ENCODE results near the gene MYLIP.

The MYLIP gene

DNA sequence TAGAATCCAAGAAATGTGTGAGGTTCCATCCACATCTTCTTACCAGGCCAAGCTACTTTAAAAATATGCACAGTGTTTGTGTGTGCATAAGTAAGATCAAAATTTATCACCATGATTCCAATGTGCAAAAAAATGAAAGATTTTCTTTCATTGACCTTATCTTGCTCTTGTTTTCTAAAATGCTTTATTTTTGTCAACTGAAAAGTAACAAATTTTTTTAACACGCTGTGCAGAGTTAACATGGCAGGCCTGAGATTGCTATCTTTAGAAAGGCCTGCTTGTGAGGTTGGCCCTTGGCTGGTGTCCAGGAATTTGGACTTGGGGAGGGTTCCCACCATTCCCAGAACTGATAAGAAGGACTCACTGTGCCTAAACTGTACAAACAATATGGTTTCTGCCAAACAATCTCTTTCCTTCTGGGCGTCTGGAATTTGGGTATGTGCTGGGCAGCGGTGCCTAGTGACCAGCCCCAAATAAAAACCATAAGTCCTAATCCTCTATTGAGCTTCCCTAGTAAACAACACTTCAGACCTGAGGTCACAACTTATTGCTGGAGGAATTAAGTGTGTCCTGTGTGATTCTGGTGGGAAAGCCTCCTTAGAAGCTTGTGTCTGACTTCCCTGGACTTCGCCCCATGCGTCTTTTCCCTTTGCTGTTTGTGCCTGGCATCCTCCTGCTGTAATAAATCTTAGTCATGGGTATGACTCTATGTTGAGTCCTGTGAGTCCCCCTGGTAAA is 19.8 kb upstream of the MYLIP start:
- DNase-seq = no peak

DNA sequence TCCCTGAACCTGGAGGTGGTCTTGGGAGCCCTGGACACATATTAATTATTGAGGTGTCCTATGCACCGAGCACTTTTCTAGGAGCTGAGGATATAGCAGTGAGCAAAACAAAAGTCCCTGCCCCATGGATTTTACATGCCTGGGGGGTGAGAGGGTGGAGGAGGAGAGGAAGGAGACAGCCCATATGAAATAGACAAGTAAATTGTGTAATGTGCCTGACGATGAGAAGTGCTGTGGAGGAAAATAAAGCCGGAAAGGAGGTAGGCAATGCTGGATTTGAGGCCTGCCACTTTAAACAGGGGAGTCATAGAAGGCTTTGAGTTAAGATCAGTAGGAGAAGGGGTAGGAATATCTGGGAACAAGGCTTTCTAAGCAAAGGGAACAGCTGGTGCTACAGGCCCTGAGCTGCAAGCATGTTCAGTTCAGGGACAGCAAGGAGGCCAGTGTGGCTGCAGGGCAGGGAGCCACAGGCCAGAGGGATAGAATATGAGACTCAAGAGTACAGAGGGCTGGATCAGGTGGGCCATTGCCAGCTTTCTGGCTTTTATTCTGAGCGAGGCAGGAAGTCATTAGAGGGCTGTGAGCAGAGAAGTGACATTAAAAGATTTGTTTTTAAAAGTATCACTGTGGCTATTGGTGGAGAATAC is 19.1 kb upstream of the MYLIP start:
- DNase-seq = no peak

DNA sequence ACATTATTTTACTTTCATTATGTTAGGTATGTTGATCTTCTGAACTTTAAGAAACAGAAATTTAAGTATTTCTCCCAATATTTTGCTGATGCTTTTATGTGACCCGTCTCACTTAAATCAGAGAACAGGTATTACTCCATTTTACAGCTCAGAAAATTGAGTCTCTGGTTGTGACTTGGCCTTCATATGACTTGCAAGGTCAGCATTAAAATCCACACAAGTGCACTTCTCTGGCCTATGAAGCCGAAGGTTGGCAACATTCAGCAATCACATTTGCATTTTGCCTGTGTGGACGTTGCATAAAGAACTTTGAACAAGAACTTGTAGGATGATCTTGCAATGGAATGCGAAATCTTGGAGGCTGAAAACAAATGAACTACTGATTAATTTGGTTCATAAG is 10.1 kb upstream of the MYLIP start:
- no peak for DNase-seq

DNA sequence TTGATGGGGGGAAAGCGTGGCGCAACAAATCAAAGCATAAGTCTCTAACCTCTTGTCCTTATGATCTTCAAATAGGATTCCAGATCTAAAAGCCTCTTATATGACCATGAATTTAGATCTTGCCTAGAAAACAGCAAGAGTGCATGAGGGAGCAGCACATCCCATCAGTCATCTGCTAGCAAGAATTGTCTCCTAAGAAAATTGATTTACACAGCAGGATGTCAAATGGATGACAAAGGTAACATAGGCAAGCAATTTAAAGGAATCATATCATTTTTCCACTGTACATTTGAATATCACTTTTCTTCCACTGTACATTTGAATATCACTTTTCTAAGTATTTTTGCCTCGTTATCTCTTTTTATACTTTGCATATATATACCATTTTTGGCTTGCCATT is 7.5 kb upstream of the MYLIP start:
- no peak for DNase-seq

DNA sequence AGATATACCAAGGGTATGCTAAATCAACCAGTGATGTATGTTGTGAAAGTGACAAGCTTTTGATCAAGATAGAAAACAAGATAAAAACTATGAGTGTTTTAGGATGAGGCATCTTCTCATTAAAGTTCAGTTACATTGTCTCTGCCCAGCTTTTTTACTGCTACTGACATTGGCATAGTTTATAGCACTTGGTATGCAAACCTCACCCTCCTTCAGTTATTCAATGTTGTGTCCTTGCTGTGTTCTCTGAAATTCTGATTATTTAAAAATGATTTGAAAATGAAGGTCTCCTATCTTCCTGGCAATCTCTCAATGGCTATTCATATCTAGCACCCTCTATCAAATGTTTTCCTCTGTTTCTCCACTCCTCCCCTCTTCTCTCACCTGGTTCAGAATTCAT is 6.7 kb upstream of the MYLIP start:
- DNase-seq = no peak

DNA sequence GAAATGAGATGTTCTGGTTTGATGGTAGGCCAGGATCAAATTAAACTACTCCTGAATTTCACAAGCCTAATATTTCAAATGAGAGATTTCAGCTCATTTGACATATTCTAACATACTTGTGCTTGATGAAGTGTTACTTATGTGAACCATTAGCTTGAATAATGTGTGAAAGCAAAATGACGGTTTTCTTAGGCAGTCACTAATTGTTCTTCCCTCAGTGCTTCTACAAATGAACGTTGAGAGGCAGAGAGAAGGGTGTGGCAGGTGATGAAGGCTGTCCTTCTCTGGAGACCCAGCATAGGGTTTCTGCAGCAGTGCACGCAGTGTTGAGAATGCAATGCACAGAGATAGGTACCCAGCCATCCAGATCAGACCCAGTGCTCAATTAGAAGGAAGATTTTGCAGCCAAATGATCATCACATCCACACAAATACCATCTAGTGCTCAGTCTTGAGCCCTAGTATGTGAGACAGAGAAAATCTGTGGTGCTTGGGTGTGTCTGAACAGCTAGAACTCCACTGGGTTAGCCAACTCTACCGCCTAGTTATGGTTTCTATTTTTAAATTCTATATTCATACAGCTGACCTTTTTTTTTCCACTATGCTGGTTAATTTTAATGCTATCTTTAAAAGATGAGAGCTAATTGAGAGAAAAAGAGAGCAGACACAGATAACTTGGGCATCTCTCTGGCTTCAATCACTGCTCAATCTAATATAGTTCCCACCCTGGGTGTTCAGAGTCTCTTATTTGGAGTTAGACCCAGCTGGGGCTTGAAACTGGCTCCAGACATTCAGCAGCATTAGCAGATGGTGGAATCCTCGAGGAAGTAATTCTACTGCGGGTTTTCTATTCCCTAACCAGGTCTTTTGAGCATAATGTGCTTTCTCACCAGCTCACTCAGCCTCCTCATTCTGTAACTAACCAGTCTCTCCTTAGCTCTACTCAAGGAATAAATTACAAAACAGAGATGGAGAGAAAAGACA is 4.4 kb upstream of the MYLIP start:
- no peak for DNase-seq

DNA sequence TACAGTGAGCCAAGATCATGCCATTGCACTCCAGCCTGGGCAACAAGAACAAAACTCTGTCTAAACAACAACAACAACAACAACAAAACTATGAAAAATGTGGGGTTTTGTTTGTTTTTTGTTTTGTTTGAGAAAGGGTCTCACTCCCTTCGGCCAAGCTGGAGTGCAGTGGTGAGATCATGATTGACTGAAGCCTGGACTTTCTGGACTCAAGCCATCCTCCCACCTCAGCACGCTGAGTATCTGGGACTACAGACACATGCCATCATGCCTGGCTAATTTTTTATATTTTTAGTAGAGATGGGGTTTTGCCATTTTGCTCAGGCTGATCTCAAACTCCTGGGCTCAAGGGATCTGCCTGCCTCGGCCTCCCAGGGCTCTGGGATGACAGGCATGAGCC is 2.8 kb upstream of the MYLIP start:
- no peak for DNase-seq

DNA sequence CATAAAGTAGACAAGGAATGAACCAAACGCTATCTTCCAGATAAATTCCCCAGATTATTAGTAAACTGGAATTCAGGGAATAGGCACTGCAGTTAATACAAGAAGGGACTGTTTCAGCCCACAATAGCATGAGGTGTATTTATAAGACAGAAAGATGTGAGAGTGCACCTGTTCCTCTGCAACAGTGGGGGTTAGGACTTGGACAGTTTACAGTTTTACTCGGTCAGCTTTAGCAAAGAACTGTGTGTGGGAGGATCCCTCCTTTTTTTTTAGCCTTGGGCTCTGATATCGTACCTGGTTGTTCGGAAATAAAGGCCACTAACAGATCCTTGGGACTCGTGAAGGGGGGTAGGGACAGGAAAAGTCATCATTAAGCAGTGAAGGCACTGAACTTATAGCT is 2.0 kb upstream of the MYLIP start:
- no peak for DNase-seq

DNA sequence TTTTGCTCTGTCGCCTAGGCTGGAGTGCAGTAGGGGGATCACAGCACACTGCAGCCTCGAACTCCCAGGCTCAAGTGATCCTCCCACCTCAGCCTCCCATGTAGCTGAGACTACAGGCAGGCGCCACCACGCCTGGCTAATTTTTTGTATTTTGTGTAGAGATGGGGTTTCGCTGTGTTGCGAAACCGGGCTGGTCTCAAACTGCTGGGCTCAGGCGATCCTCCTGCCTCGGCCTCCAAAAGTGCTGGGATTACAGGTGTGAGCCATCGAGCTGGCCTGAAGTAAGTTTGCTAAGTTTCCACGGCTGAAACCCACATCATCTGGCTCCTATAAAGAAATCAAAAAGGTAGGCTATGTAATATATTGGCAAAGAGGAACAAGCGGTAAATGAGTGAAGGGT is 1.4 kb upstream of the MYLIP start:
- DNase-seq = no peak

DNA sequence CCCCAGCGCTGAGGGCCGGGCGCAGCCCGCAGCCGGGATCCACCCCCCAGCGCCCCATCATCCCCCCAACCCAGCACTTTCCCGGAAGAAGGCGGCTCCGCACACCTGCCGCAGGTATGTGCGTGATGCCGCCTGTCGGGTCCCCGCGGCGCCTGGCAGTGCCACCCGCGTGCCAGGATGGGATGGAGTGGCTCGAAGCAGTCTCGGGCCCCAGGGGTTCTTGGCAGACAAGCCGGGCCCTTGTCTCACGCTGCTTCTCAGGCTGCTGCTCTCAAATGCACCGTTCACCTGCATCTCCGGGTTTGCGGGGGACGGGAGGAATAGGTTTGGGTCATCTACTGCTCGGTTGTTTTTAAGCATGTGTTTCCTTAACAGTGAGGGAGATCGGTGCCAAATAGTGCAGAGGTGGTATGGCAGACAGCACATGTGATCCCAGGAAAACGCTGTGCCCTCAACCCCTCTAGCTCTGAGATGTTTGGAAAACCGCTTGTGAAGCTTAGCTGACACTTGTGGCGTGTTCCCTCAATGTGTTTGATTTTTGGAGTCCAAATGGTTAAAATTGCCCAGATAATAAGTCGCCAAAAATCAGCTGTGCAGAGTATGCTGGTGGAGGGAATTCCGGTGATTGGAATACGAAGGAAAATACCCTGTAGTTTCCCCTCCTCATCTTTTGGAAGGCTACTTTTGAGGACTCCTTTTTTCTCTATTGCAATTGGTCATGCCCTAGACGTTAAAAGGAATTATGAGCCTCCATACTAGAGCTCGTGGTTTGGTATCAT is 926 bp downstream of the MYLIP start:
- DNase-seq = peak; percentile 22

DNA sequence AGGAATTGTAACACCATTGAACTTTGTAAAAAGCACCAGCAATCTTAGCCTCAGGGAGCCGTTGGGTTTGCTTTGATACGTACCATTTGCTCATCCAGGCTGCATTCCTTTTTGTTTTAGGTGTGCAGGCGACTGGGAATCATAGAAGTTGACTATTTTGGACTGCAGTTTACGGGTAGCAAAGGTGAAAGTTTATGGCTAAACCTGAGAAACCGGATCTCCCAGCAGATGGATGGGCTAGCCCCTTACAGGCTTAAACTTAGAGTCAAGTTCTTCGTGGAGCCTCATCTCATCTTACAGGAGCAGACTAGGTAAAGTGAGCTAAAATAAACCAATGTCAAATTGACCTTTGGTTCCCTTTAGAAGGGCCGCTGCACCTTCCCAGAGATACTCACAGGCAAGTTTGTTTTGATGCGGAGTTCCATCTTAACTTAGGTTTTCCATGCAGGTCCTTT is 1.6 kb downstream of the MYLIP start:
- DNase-seq = peak; percentile 18

DNA sequence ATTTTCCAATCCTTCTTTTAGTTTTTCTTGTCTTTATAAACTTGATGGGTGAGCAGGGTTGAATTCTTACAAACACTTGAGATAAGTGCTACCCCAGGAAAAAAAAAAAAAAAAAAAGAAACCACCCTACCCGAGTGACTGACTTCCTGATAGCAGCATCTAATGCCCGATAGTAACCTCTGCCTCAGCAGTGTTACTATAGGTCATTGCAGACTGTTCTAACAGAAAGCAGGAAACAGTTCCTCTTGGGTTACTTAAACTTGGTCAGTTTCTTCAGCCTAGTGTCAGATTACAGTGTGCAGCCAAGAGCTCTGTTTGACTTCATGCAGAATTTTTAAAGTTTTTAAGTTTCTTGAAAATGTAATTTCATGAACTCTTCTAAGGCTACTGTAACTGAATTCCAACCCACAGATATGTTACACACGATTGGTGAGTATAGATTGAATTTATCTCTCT is 2.1 kb downstream of the MYLIP start:
- peak; percentile 76 for DNase-seq

DNA sequence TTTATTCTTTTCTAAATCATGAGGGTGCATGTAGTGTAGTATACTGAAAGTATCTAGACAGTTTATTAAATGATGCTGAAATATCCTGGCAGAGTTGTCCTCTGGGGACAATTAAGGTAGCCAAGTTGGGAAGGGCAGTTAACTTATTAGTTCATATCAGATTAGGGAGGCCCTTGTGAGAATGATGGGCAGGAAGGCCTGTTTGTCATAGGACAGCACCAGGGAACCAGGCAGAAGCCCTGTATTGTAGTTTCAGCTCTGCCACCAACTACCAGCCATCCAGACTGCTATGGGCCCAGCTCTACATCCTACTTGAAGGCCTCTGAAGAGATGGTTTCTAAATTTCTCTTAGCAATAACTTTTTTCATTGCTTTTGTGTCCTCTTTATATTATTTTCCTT is 4.0 kb downstream of the MYLIP start:
- DNase-seq = no peak

DNA sequence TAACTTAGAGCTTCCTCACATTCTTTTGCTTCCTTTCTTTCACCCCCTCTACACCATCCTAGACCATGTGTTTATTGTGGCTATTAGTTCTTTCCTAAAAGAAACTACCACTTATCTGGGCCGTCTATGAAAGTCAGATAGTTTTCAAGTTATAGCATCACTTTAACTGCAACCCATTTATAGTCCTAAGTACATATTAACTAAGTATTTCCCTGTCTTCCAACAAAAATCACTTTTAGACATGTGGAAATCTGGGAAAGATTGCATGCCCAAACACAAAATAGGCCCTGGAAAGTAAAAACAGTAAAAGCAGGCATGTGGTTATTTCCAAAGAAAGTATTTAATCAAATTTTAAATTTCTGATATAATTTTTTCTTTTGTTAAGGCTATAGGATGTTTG is 5.5 kb downstream of the MYLIP start:
- no peak for DNase-seq

DNA sequence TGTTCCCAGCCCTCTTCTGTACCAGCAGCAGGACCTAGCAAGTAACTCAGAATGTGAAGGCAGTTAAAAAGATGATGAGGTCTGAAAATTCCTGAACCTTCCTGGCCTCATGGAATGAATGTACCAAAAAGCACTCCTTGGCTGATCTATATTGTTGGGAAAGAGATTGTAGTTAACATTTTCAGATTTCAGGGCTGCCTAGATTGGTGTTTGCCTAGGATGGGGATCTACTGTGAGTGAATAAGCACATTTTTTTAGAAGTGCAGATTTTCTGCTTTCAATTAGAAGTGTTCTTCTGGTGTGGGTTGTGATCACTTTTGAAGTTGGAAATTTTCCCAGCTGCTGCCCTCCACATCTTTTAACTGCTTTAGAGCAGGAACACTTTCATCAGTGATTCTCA is 6.2 kb downstream of the MYLIP start:
- no peak for DNase-seq

DNA sequence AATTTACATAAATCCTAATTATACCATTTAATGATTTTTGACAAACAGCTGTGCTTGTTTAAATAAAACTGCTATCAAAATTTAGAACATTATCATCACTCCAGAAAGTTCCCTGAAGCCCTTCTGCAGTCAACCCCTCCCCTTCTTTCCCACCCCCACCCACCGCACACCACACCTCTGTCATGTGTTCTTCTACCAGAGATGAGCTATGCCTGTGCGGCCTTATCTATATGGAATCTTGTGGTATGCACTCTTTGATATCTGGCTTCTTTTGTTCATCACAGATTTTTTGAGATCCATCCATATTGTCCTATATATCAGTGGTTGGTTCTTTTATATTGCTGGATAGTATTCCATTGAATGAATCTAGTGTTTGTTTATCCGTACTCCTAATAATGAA is 7.2 kb downstream of the MYLIP start:
- DNase-seq = no peak

DNA sequence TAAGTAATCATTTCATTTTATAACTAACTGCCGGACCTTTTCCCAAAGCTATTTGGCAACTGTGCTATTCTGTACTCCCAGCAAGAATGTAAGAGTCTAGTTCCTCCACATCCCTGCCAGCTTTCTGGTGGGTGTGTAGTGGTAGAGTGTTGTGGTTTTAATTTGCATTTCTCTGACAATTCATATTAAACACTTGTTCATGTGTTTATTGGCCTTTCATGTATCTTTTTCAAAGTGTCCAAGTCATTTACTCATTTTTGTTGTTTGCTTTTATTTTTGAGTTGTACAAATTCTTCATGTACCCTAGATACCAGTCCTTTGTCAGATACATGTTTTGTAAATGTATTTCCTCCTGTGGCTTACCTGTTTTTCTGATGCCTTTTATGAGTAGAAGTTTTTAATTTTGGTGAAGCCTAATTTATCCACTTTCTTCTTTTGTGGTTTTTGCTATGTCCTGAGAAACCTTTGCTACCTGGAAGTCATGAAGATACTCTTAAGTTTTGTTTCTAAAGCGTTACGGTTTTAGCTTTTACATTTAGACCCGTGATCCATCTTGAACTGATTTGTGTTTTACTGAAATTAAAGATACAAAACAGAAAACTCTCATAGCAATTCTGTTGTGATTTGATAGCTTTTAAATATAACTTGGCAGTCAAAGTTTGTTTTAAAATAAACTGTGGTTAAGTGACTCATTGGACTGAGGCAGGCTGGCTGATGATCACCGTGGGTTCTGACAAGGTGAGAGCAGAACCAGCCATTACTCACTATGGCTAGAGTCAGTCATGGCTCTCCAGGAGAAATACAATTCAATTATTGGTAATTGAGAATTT is 8.0 kb downstream of the MYLIP start:
- DNase-seq = peak; percentile 83

DNA sequence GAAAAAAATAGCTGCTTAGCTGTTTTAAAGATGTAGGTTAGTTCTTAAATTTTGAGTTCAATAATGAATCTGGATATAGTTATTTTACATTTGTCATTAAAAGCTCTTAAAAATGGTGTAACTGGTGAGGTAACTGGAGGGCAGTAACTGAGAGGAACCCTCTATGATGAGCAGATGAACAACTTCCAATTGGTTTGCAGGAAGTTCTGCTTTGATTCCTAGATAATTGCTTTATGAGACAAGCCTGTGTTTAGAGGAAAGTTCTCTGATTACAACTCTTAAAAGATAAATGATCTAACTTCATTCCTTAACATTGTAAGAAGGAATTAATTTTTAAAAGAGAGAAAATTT is 8.5 kb downstream of the MYLIP start:
- DNase-seq = no peak

DNA sequence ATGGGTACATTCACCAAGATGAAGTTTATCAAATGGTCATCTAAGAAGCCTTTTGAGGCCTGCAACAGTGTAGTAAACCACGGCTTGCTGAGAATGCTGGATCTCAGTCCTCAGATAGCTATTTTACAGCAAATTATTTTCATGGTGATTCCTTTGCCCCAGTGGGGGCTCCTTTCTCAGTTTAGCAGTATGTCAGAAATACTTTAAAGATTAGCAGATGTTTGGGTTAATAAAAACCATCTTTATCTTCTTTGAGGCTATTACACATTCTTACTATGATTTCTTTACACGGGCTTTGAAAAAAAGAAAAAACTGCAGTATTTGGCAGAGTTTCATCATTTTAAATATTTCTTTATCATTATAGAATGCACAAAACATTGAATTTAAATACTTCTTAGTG is 10.7 kb downstream of the MYLIP start:
- no peak for DNase-seq

DNA sequence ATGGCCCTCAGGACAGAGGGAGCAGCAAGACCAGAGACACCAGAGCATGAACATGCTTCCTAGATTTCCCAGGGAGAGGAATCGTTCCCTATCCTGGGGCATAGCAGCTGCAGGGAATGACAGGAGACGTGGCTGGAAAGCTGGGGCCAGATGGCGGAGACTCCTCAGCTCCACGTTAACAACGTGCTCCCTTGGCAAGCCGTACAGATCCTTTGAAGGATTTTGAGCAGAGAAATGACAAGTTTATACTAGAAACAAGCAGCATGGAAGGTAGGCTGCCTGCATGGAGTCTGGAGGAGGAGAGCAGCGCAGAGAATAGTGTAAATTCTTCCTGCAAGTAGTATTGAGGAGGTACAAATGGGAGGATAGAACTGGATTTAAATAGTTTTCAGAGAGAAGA is 11.7 kb downstream of the MYLIP start:
- no peak for DNase-seq

DNA sequence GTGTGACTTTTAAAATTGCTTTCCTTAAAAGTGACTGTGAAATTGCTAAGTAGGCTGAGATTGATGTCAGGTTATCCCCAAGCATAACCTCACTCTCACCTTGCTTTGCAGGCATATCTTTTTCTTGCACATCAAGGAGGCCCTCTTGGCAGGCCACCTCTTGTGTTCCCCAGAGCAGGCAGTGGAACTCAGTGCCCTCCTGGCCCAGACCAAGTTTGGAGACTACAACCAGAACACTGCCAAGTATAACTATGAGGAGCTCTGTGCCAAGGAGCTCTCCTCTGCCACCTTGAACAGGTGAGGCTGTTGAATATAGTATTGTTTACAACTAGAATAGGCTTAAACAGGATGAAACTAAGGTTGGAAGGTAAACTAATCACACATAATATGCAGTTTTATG is 12.6 kb downstream of the MYLIP start:
- no peak for DNase-seq

DNA sequence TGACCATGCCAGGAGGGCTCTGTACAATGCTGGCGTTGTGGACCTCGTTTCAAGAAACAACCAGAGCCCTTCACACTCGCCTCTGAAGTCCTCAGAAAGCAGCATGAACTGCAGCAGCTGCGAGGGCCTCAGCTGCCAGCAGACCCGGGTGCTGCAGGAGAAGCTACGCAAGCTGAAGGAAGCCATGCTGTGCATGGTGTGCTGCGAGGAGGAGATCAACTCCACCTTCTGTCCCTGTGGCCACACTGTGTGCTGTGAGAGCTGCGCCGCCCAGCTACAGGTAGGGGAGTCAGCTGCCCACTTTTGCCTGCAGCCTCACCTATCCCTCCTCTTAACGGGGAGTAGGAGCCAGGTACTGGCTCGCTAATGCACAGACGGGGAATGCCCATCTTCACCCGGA is 16.2 kb downstream of the MYLIP start:
- no peak for DNase-seq

Data from EL (cell line).